HepG2 (cell line): ENCODE results near the gene ANG. TPM values are rescaled to one million over a fixed set of nuclear protein-coding genes. Genes with fewer than 3 reads are reported as not detected.
A peak's percentile ranks its signal among the peaks of the same experiment; 100 is the strongest.

Experiments used
- ARID2 ChIP-seq: sonication (generic); formaldehyde crosslinking; IDR thresholded peaks from 2 replicates; pipeline ENCODE4 v1.8.1; 2022; ENCODE audit warnings: mild to moderate bottlenecking, missing genetic modification reagents, borderline replicate concordance
- CREM ChIP-seq, 2 experiments: sonication (generic) in 1 of 2; formaldehyde crosslinking in 1 of 2; IDR thresholded peaks; 2 replicates each; pipeline versions ENCODE4 v1.4.0 to v1.6.1; 2016 to 2020; ENCODE audit warnings: antibody characterized with exemption in 1 of 2, mild to moderate bottlenecking in 1 of 2, missing genetic modification reagents in 1 of 2
- GATAD2A ChIP-seq: IDR thresholded peaks from 2 replicates; pipeline ENCODE4 v1.6.1; 2016
- HCFC1 ChIP-seq: fragments of 150-350 bp; IDR thresholded peaks from 2 replicates; pipeline ENCODE4 v1.6.1; 2014; ENCODE audit warnings: low read depth, low read length
- KAT2B ChIP-seq: fragments of 150-350 bp; IDR thresholded peaks from 2 replicates; pipeline ENCODE4 v1.6.1; 2014; ENCODE audit warnings: low read depth, low read length, borderline replicate concordance
- KDM2A ChIP-seq: sonication (generic); formaldehyde crosslinking; IDR thresholded peaks from 2 replicates; pipeline ENCODE4 v1.4.0; 2020; ENCODE audit warnings: low read depth, missing genetic modification reagents, borderline replicate concordance
- MAF1 ChIP-seq: sonication (generic); formaldehyde crosslinking; IDR thresholded peaks from 2 replicates; pipeline ENCODE4 v1.5.0; 2020; ENCODE audit warnings: missing genetic modification reagents, borderline replicate concordance
- NFAT5 ChIP-seq: sonication (generic); formaldehyde crosslinking; IDR thresholded peaks from 2 replicates; pipeline ENCODE4 v1.4.0; 2020; ENCODE audit warnings: missing genetic modification reagents
- POLR2AphosphoS2 ChIP-seq: IDR thresholded peaks from 2 replicates; pipeline ENCODE4 v1.6.1; 2011; ENCODE audit warnings: low read depth, low read length, improper control_type of control experiment
- SUZ12 ChIP-seq: fragments of 150-350 bp; IDR thresholded peaks from 2 replicates; pipeline ENCODE4 v1.6.1; 2014; ENCODE audit warnings: low read depth, low read length
- XBP1 ChIP-seq: sonication (generic); formaldehyde crosslinking; IDR thresholded peaks from 2 replicates; pipeline ENCODE4 v1.5.0; 2020; ENCODE audit warnings: missing genetic modification reagents
- ZBTB2 ChIP-seq: sonication (generic); formaldehyde crosslinking; IDR thresholded peaks from 2 replicates; pipeline ENCODE4 v1.8.0; 2022; ENCODE audit warnings: low read depth, missing genetic modification reagents
- ZEB1 ChIP-seq: IDR thresholded peaks from 2 replicates; pipeline ENCODE4 v1.6.1; 2012; ENCODE audit warnings: mild to moderate bottlenecking, low read depth, inconsistent platforms; ENCODE audit not compliant: insufficient replicate concordance
- ZNF207 ChIP-seq: fragments of 450-650 bp; IDR thresholded peaks from 2 replicates; pipeline ENCODE4 v1.6.1; 2016; ENCODE audit warnings: antibody characterized with exemption, borderline replicate concordance
- ZNF24 ChIP-seq: fragments of 450-650 bp; IDR thresholded peaks from 2 replicates; pipeline ENCODE4 v1.6.1; 2017; ENCODE audit warnings: antibody characterized with exemption, mild to moderate bottlenecking
- ZNF530 ChIP-seq: sonication (generic); formaldehyde crosslinking; IDR thresholded peaks from 2 replicates; pipeline ENCODE4 v1.5.0; 2020; ENCODE audit warnings: low read depth, mild to moderate bottlenecking, missing genetic modification reagents
- ZNF577 ChIP-seq: sonication (generic); formaldehyde crosslinking; IDR thresholded peaks from 2 replicates; pipeline ENCODE4 v1.4.0; 2020; ENCODE audit warnings: mild to moderate bottlenecking, low read depth, missing genetic modification reagents, borderline replicate concordance
- polyA plus RNA-seq, 8 experiments: library from polyadenylated mRNA; depleted of rRNA in 3 of 8; stranded (reverse) in 7 of 8; unstranded in 1 of 8; fragments of >200 nt; fragmentation: Illumina TruSeq in 4 of 8; extraction: Trizol in 4 of 8; gene quantifications; 2 replicates each; pipeline versions ENCODE4 v1.2.1 to v1.2.3, GENCODE V29; 2011 to 2016; ENCODE audit warnings: low read depth in 4 of 8, missing spikeins in 1 of 8, mixed read lengths in 1 of 8; ENCODE audit not compliant: insufficient read depth in 1 of 8
- total RNA-seq, 5 experiments: library from RNA; depleted of rRNA; stranded (reverse); fragments of >200 nt; fragmentation: Illumina TruSeq; extraction: Trizol; gene quantifications; 2 replicates each; pipeline ENCODE4 v1.2.3, GENCODE V29; 2016; ENCODE audit warnings: low read depth in 1 of 5
- TF ChIP-seq, protein P1 (sequence below): sonication (generic); formaldehyde crosslinking; IDR thresholded peaks from 2 replicates; pipeline ENCODE4 v1.5.1; 2020; ENCODE audit warnings: mild to moderate bottlenecking, missing genetic modification reagents, moderate library complexity
- TF ChIP-seq, protein P2 (sequence below): IDR thresholded peaks from 2 replicates; pipeline ENCODE4 v1.6.1; 2012; ENCODE audit warnings: inconsistent platforms
- TF ChIP-seq, protein P3 (sequence below): sonication (generic); formaldehyde crosslinking; IDR thresholded peaks from 2 replicates; pipeline ENCODE4 v1.8.1; 2023; ENCODE audit warnings: mild to moderate bottlenecking, missing genetic modification reagents

ANG gene
- total and polyA plus RNA-seq, 2 of the 13 experiments (the other 11 are each of a cell fraction or from before 2014, with no cell fraction given) = 83.6 to 401 TPM

GRCh38 chr14:20681348-20682126, 7.0 kb upstream of the ANG start (continued):
- TF ChIP-seq CREM (IDR thresholded peaks at IDR 0.05) (no peak; the same call in 1 of the 2 replicates), CREM (CRISPR knock-in tag; IDR thresholded peaks at IDR 0.05) (no peak), ZNF207 (no peak), ZNF577 (CRISPR knock-in tag) (no peak), KAT2B (no peak), ZEB1 (no peak), ZBTB2 (CRISPR knock-in tag) (no peak), ZNF530 (no peak), ARID2 (no peak; the same call in 1 of the 2 replicates), POLR2AphosphoS2 (no peak), NFAT5 (peak; percentile 57; the same call in 1 of the 2 replicates), ZNF24 (peak; percentile 99), SUZ12 (no peak), GATAD2A (peak; percentile 84), HCFC1 (no peak), XBP1 (CRISPR knock-in tag) (peak; percentile 90; the same call in 1 of the 2 replicates), KDM2A (peak; percentile 32; the same call in 1 of the 2 replicates), MAF1 (CRISPR knock-in tag) (peak; percentile 99)
- TF ChIP-seq, protein P1, sequence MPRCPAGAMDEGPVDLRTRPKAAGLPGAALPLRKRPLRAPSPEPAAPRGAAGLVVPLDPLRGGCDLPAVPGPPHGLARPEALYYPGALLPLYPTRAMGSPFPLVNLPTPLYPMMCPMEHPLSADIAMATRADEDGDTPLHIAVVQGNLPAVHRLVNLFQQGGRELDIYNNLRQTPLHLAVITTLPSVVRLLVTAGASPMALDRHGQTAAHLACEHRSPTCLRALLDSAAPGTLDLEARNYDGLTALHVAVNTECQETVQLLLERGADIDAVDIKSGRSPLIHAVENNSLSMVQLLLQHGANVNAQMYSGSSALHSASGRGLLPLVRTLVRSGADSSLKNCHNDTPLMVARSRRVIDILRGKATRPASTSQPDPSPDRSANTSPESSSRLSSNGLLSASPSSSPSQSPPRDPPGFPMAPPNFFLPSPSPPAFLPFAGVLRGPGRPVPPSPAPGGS (CRISPR knock-in tag) = no peak
- TF ChIP-seq, protein P2, sequence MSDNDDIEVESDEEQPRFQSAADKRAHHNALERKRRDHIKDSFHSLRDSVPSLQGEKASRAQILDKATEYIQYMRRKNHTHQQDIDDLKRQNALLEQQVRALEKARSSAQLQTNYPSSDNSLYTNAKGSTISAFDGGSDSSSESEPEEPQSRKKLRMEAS = no peak
- TF ChIP-seq, protein P3, sequence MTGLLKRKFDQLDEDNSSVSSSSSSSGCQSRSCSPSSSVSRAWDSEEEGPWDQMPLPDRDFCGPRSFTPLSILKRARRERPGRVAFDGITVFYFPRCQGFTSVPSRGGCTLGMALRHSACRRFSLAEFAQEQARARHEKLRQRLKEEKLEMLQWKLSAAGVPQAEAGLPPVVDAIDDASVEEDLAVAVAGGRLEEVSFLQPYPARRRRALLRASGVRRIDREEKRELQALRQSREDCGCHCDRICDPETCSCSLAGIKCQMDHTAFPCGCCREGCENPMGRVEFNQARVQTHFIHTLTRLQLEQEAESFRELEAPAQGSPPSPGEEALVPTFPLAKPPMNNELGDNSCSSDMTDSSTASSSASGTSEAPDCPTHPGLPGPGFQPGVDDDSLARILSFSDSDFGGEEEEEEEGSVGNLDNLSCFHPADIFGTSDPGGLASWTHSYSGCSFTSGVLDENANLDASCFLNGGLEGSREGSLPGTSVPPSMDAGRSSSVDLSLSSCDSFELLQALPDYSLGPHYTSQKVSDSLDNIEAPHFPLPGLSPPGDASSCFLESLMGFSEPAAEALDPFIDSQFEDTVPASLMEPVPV (CRISPR knock-in tag) = no peak; the same call in 1 of the 2 replicates
